GF-D8 (cell line): ENCODE data around the gene PTBP2.
"Not testable (repeated sequence)": the region's sequence is repeated elsewhere in the genome, so short reads cannot be mapped to it uniquely, and the experiment has no call there.

Experiments
- DNase-seq: peaks from one replicate; lab custom pipeline; 2025; lab: John Stamatoyannopoulos, UW

Gene PTBP2

DNA sequence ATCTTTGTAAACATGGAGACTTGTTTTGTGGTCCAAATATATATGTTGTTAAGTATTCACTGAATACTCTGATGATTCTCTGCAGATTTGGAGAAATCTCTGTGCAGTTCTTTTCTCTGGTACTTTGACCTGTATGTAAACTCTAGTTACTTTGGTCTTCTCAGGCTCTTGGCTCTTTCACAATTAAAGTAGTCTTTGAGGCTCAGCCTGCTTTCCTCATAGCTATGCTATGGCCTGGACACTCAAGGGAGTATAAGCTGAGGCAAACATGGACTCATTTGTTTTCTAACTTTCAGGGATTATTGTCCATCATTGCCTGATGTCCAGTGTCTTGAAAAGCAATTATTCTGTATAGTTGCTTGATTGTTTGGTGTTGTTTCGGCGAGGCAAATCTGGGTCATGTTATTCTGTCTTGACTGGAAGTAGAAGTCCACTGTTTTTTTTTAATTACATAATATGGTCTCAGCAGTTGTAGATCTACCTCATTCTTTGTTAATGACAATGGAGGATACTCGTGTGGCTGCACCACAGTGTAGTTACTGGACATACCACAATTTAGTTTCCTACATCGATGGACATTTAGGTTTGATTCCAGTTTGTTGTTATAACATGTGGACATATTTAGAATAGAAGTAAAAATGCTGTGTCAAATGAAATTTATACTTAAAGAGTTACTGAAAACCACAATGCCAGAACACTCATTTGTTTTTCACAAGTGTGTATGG, 9.2 kb downstream of the PTBP2 start:
- DNase-seq, result no peak

DNA sequence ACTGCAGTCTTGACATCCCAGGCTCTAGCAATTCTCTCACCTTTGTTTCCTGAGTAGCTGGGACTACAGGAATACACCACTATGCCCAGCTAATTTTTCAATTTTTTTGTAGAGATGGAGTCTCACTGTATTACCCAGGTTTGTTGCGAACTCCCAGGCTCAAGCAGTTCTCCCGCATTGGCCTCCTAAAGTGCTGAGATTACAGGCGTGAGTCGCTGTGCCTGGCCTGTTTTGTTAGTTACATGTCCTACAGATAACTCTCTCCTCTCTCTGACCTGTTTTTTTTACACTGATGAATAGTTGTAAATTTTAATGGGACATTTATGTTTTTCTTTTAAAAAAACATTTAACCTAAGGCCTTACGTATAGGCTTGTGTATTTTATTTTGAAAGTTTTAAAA, 19.8 kb downstream of the PTBP2 start:
- DNase-seq, result no peak

- no peak for DNase-seq
Measured at GRCh38 chr1:96746440-96747420, 25.1 kb downstream of the PTBP2 start.

DNA sequence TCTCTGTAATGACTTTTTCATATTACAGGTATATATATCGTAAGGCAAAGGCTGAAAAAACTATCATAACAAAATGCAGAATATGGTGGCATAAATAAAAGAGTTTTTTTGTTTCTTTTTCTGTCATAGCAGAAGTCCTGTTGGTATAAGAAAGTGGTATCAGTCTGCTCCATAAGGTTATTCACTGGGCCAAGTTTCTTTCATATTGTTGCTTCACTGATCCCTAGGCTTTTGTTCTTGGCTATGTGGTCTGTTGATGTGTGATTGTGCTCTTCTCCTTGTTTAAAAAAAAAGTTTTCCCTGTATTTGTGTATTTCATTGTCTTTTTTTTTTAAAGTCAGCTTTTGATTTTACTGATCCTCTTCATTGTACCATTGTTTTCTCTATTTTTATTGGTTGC, 26.0 kb downstream of the PTBP2 start:
- no peak for DNase-seq

DNA sequence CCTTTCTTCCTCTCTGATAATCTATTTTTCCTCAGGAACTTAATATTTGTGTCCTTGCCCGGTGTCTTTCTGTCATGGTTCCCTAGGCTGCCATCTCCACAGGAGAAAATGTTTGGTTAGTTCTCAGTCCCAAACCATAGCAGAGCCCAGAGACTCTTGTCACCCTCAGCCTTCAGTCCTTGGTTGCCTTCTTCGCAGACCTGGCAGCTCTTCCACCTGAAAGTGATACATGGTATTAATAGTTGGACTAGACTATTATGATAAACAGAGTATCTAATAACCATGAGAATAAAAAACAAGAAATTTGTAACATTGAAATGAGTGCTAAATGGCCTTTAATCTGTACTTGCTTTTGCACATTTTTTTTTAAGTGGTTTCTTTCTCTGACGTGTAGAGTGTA, 26.5 kb downstream of the PTBP2 start:
- no peak for DNase-seq

DNA sequence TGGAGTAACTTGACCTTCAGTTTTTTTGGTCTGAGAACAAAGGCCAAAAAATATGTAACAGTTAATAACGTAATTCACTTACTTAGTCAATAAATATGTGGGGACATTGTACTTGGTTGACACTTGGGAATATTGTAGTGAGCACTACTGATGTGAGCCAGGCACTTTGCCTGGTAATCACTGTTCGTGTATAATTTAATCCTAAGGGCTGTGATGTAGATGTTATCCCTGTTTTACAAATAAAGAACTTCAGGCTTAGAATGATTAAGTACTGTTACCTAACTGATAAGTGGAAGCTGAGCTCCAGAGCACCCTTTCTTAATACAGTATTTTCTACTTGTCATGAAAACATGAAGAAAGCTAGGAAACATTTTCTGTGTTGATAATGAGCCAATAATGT, 28.0 kb downstream of the PTBP2 start:
- no peak for DNase-seq

DNA sequence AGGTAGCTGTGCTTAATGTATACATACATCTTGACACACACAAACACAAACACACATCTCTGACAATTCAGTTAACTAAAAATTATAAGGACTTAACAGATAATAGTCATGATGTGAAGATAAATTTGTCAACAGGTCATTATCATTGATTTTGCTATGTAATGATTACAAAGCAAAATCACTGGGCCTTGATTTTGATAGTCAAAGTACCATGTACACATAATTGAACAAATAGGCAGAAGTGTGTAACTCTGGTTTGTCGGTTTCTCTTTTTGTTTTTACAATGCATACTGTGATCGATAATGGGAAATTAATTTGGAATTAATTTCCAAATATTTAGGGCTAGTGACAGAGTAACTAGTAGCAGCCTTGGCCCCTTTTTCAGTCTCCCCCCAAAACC, 30.8 kb downstream of the PTBP2 start:
- DNase-seq, result no peak

GRCh38 chr1:96756789-96757188, 35.2 kb downstream of the PTBP2 start:
- no peak for DNase-seq

DNA sequence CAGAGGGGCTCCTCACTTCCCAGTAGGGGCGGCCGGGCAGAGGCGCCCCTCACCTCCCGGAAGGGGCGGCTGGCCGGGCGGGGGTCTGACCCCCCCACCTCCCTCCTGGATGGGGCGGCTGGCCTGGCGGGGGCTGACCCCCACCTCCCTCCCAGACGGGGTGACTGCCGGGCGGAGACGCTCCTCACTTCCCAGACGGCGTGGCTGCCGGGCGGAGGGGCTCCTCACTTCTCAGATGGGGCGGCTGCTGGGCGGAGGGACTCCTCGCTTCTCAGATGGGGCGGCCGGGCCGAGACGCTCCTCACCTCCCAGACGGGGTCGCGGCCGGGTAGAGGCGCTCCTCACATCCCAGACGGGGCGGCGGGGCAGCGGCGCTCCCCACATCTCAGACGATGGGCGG, 41.0 kb downstream of the PTBP2 start:
- not testable (repeated sequence) for DNase-seq

GRCh38 chr1:96763514-96763913, 41.9 kb downstream of the PTBP2 start:
- DNase-seq, result no peak

DNA sequence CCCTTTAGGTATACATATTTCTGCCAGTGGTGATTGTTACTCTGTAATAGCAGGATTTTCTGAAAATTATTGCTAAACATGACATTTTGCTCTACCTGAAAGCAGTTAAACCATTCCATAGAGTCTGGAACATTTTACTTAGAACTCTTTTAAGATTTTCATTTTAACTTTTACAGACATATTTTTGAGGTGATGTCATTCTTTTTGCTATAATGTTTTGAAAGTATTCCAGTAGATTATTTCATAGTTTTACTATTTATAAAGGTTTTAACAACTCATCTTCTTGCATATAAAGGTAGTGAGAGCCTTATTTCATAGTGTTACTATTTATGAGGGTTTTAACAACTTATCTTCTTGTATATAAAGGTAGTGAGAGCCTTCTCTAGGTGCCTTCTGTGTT, 42.9 kb downstream of the PTBP2 start:
- DNase-seq, result no peak

GRCh38 chr1:96771847-96772246, 50.3 kb downstream of the PTBP2 start:
- DNase-seq, result no peak

DNA sequence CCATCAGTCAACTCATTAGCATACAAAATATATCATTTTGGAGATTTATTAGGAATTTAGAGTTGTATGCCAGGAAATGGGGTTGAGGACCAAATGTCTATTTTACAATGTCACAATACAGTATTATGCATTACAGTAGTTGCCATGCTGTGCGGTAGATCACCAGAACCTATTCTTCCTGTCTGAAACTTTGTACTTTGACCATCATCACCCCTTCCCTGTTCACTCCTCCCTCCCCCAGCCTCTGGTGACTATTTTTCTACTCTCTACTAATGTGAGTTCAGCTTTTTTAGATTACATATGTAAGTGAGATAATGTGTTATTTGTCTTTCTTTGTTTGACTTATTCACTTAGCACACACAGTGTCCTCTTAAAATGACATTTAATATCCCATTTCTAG, 50.8 kb downstream of the PTBP2 start:
- DNase-seq, result no peak

GRCh38 chr1:96772972-96773371, 51.4 kb downstream of the PTBP2 start:
- no peak for DNase-seq

- no peak for DNase-seq
Measured at GRCh38 chr1:96782206-96782605, 60.6 kb downstream of the PTBP2 start.

DNA sequence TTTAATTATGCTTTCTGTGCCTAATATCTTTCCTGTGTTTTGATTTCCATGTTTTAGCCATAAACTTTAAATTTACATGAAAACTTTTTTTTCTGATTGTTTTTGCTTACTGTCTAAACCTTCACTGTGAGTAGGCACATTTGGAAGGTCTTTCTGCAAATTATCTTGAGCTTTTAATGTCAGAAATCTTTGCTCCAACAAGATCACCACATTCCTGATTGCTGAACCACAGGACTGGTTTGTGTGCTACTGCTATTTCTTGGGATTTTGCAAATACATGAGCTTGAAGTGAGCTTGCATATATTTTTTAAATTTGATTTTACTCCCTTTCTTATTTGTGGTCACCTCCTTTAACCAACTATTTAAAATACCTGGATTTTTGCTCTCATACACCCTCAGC, 61.3 kb downstream of the PTBP2 start:
- DNase-seq, result no peak

DNA sequence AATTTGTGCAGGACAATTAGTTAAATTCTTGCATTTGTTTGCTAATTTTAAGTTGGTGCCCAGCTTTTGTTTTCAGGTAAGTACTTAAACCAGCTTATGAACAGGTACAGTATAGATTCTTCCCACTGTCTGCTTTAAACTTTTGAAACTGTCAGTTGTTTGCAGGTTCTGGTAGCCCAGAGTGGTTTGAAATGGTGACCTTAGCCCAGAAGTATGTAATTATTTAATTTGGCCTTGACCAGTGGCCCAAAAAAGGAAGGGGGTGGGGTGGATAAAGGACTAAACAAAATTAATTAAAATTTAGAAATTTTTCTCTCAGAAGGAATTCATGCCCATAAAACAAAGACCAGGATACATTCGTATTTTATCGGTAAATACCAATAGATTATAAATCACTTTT, 69.0 kb downstream of the PTBP2 start:
- DNase-seq, result no peak

- no peak for DNase-seq
Measured at GRCh38 chr1:96792220-96792619, 70.6 kb downstream of the PTBP2 start.

DNA sequence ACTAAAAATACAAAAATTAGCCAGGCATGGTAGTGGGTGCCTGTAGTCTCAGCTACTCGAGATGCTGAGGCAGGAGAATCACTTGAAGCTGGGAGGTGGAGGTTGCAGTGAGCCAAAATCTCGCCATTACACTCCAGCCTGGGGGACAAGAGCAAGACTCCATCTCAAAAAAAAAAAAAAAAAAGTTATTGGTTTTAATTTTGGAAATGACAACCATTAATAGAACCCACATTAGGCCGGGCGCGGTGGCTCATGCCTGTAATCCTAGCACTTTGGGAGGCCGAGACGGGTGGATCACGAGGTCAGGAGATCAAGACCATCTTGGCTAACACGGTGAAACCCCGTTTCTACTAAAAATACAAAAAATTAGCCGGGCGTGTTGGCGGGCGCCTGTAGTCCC, 80.1 kb downstream of the PTBP2 start:
- not testable (repeated sequence) for DNase-seq

GRCh38 chr1:96804648-96805047, 83.1 kb downstream of the PTBP2 start:
- no peak for DNase-seq

DNA sequence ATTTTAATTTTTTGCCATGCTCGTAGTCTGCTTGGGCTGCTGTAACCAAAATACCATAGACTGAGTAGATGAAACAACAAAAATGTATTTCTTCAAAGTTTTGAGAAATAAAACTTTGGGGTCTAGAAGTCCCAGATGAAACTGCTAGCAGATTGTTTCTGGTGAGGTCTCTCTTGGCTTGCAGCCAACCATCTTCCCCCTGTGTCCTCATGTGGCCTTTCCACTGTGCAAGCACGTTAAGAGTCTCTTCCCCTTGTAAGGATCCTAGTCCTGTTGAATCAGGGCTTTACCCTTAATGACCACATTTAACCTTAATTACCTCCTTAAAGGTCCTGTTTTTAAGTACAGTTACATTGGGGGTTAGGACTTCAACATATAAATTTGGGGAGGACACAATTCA, 86.6 kb downstream of the PTBP2 start:
- no peak for DNase-seq

- no peak for DNase-seq
Measured at GRCh38 chr1:96815914-96816313, 94.3 kb downstream of the PTBP2 start.

DNA sequence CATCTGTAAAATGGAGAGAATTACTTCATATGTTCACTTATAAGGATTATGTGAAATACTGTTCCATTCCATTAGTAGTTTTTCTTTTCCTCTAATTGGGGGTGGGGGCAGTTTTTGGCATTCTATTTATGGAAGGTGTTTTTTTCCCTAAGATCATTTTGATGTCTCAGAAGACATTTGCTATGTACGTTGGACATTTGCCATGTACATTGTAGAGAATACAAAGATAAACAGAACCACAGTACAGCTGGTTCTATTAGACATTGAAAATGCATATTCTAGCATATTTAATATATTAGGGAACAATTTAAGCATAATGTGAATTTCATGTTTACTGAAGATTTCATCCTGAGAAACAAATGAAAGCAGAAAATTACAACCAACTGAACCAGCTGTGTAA, 98.5 kb downstream of the PTBP2 start:
- DNase-seq, result no peak
